PC-3 (cell line): ENCODE data around the gene PRR5L. TPM values are rescaled to one million over a fixed set of nuclear protein-coding genes. Genes with fewer than 3 reads are reported as not detected.

Experiments used
- ATAC-seq: fragments of 200-7000 bp; cut with Tn5 transposase; 2 replicates; pipeline ENCODE4 v1.9.1; 2020; ENCODE audit warnings: mild to moderate bottlenecking, moderate library complexity
- BruUV-seq: library from RNA; stranded (reverse); fragments of 400-500 nt; replicated peaks from 2 replicates; lab custom pipeline; 2021; lab: Mats Ljungman, UMichigan
- CTCF ChIA-PET: fragments of 300-600 bp; sonication (Branson Sonifier 250); formaldehyde crosslinking; loops from one replicate; lab custom pipeline; 2022; ENCODE audit warnings: antibody characterized with exemption; lab: Charles Lee
- POLR2A ChIA-PET: fragments of 300-600 bp; sonication (Branson Sonifier 250); formaldehyde crosslinking; loops from one replicate; lab custom pipeline; 2022; ENCODE audit warnings: antibody characterized with exemption; ENCODE audit not compliant: unreplicated experiment; lab: Charles Lee
- DNase-seq: peaks from one replicate; pipeline ENCODE4 v3.0.0-alpha.2; 2015
- H2AFZ ChIP-seq: fragments of 300-600 bp; sonication (generic); 2 replicates; pipeline ENCODE4 v1.6.0; 2016; ENCODE audit warnings: antibody characterized with exemption, low read length
- H3F3A ChIP-seq: fragments of 300-600 bp; sonication (generic); one replicate; pipeline ENCODE4 v1.6.0; 2017; ENCODE audit warnings: antibody characterized with exemption, low read length, control low read depth, mild to moderate bottlenecking; ENCODE audit not compliant: unreplicated experiment
- H3K27ac ChIP-seq: fragments of 300-600 bp; sonication (generic); 2 replicates; pipeline ENCODE4 v1.5.1; 2016; ENCODE audit warnings: mild to moderate bottlenecking, low read length
- H3K27me3 ChIP-seq: fragments of 300-600 bp; sonication (generic); 2 replicates; pipeline ENCODE4 v1.6.1; 2016; ENCODE audit warnings: low read length, mixed read lengths
- H3K36me3 ChIP-seq: fragments of 300-600 bp; sonication (generic); 2 replicates; pipeline ENCODE4 v1.6.1; 2016; ENCODE audit warnings: low read depth, mixed run types, low read length, mixed read lengths
- H3K4me1 ChIP-seq: fragments of 300-600 bp; sonication (generic); 2 replicates; pipeline ENCODE4 v1.5.1; 2016; ENCODE audit warnings: low read length; ENCODE audit not compliant: insufficient read depth
- H3K4me2 ChIP-seq: fragments of 300-600 bp; sonication (generic); 2 replicates; pipeline ENCODE4 v1.6.0; 2016; ENCODE audit warnings: low read length
- H3K4me3 ChIP-seq: fragments of 300-600 bp; sonication (generic); 2 replicates; pipeline ENCODE4 v1.5.1; 2016; ENCODE audit warnings: mild to moderate bottlenecking, low read length, mixed read lengths
- H3K79me2 ChIP-seq: fragments of 300-600 bp; sonication (generic); 2 replicates; pipeline ENCODE4 v1.6.1; 2017; ENCODE audit warnings: low read length, mixed read lengths
- H3K9ac ChIP-seq: fragments of 300-600 bp; sonication (generic); 2 replicates; pipeline ENCODE4 v1.6.0; 2016; ENCODE audit warnings: mild to moderate bottlenecking, low read length
- H3K9me2 ChIP-seq: fragments of 300-600 bp; sonication (generic); replicated peaks from 2 replicates; pipeline ENCODE4 v1.6.1; 2016; ENCODE audit warnings: mixed run types, low read length, mixed read lengths
- H3K9me3 ChIP-seq: fragments of 300-600 bp; sonication (generic); 2 replicates; pipeline ENCODE4 v1.6.1; 2016; ENCODE audit warnings: low read length, mixed read lengths
- H4K20me1 ChIP-seq: fragments of 300-600 bp; sonication (generic); 2 replicates; pipeline ENCODE4 v1.6.1; 2016; ENCODE audit warnings: low read length, mixed read lengths
- CTCF ChIP-seq: fragments of 300-600 bp; sonication (generic); conservative IDR thresholded peaks from 2 replicates; pipeline ENCODE4 v1.5.1; 2017; ENCODE audit warnings: antibody characterized with exemption, low read depth, mild to moderate bottlenecking, low read length
- EZH2 ChIP-seq: fragments of 300-600 bp; sonication (generic); IDR thresholded peaks from one replicate; pipeline ENCODE4 v1.6.1; 2017; ENCODE audit warnings: antibody characterized with exemption, mild to moderate bottlenecking, low read length; ENCODE audit not compliant: unreplicated experiment
- EZH2phosphoT487 ChIP-seq: fragments of 300-600 bp; sonication (generic); IDR thresholded peaks from 2 replicates; pipeline ENCODE4 v1.6.1; 2018; ENCODE audit warnings: mild to moderate bottlenecking, antibody characterized with exemption, low read length, borderline replicate concordance
- intact Hi-C: fragments of 100-400 bp; cut with micrococcal nuclease; formaldehyde crosslinking; loops from 2 replicates; pipeline ENCODE4 v1.9.0; 2023
- total RNA-seq: library from RNA; depleted of rRNA; stranded (reverse); fragments of >200 nt; gene quantifications from 2 replicates; pipeline ENCODE4 v1.2.3, GENCODE V29; 2014

Gene PRR5L
- total RNA-seq, 1 experiment from 2014 or later, result 4.7 TPM

DNA sequence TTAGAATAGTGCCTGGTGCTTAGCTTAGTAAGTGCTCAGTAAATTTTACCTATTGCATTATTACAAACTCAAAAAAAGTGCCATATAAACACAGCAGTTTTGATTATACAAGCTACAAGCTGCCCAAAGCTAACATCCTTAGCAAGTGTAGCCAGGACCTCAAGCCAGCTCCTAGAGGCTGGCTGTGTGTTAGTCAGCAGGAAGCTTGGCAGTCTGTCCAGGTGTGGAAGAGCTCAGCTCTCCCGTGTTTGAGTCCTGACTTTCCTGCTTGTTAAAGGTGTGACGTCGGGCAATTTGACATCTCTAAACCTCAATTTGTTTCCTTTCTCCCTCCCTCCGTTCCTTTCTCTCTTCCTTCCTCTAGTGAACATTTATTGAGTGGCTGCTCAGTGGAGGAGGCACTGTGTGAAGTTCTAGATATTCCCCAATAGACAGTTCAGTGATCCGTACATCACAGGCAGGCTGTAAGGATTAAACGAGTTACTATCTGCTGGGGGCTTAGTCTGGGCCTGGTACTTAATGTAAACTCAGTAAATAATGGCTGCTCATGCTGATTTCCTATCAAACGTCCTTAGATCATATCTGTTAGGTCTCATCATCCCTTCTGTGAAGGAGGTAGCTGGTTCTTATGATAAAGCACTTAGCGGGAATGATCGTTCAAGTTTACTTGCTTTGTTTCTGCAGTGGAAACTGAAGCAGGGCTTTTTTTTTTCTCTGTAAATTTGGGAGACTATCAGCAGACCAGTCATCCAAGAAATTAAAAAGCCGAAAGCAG lies 68.7 kb downstream of the PRR5L start:
- no peak overlapping the region for H3K27ac ChIP-seq
- no peak overlapping the region for H3K4me3 ChIP-seq
- H3K4me2 ChIP-seq, result no peak overlapping the region
- no peak for TF ChIP-seq EZH2
- TF ChIP-seq EZH2phosphoT487, result no peak
- no peak for TF ChIP-seq CTCF
- H2AFZ ChIP-seq, result no peak overlapping the region
- ChIA-PET CTCF (no interaction called here), POLR2A (no interaction called here)
- H3F3A ChIP-seq, result no peaks in the 10 kb centered on the region
- H4K20me1 ChIP-seq, result no peaks in the 10 kb centered on the region
- no peak overlapping the region for H3K9ac ChIP-seq
- intact Hi-C loops, result no loop called here
- H3K9me2 ChIP-seq, result no peaks in the 10 kb centered on the region
- H3K4me1 ChIP-seq, result peaks cover 22% of the 10 kb centered on the region
- DNase-seq, result peak; percentile 75
- H3K36me3 ChIP-seq, result no peaks in the 10 kb centered on the region
- H3K9me3 ChIP-seq, result no peaks in the 10 kb centered on the region
- H3K79me2 ChIP-seq, result no peaks in the 10 kb centered on the region
- ATAC-seq, result peak; percentile 97
- H3K27me3 ChIP-seq, result no peaks in the 10 kb centered on the region
- BruUV-seq, result no TSS peak

DNA sequence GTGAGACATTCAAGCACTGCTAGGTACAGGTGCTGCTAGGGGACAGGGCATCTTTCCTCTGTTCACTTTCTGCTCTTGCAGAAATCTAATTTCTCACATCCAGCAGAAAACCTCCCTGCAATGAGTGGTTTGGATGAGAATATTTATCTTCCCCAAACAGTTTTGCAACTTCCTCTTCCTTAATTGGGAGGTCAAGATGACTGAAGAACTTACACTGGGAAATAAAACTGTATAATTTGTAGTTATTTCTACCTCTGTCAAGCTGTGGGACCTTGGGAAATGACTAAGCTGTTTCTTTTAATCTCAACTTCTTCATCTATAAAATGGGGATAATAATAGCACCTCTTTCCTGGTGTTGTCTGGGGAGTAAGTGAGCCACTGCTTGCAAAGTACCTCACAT lies 69.8 kb downstream of the PRR5L start:
- no TSS peak for BruUV-seq
- H3K79me2 ChIP-seq, result no peaks in the 10 kb centered on the region
- peaks cover 22% of the 10 kb centered on the region for H3K4me1 ChIP-seq
- intact Hi-C loops, result no loop called here
- CTCF ChIA-PET, result no interaction called here
- no peaks in the 10 kb centered on the region for H3K27me3 ChIP-seq
- no peak overlapping the region for H2AFZ ChIP-seq
- ATAC-seq, result no peak
- no peak overlapping the region for H3K27ac ChIP-seq
- H3K9me2 ChIP-seq, result no peaks in the 10 kb centered on the region
- no peak overlapping the region for H3K4me2 ChIP-seq
- H3K36me3 ChIP-seq, result no peaks in the 10 kb centered on the region
- H3K4me3 ChIP-seq, result no peak overlapping the region
- H4K20me1 ChIP-seq, result no peaks in the 10 kb centered on the region
- H3K9ac ChIP-seq, result no peak overlapping the region
- TF ChIP-seq EZH2 (no peak), EZH2phosphoT487 (no peak)
- POLR2A ChIA-PET, result interaction anchor here (0.7 kb wide), 1 partner anchor 54 kb away, joined by 5 read pairs; no protein-coding TSS in a partner anchor
- no peak for DNase-seq
- H3F3A ChIP-seq, result no peaks in the 10 kb centered on the region
- H3K9me3 ChIP-seq, result no peaks in the 10 kb centered on the region

- intact Hi-C loops, result no loop called here
- Histone ChIP-seq H3K4me1 (peaks cover 24% of the 10 kb centered on the region), H3K9ac (no peak overlapping the region), H3K27ac (no peak overlapping the region), H3K79me2 (no peaks in the 10 kb centered on the region), H3K4me3 (no peak overlapping the region), H3K9me2 (no peaks in the 10 kb centered on the region), H3K4me2 (no peak overlapping the region), H3F3A (no peaks in the 10 kb centered on the region), H3K9me3 (no peaks in the 10 kb centered on the region), H3K36me3 (no peaks in the 10 kb centered on the region), H2AFZ (no peak overlapping the region), H4K20me1 (no peaks in the 10 kb centered on the region), H3K27me3 (no peaks in the 10 kb centered on the region)
- TF ChIP-seq CTCF (no peak), EZH2phosphoT487 (no peak), EZH2 (no peak)
- BruUV-seq, result no TSS peak
- ChIA-PET CTCF (no interaction called here), POLR2A (no interaction called here)
- ATAC-seq, result no peak
- DNase-seq, result no peak
Observed at GRCh38 chr11:36367806-36368680, 72.0 kb downstream of the PRR5L start.
